Sigmoid colon (tissue), 4 donors: ENCODE data around the gene PXN.

Experiments used
- POLR2A ChIP-seq, 2 donors: fragments of 450-650 bp; IDR thresholded peaks; one replicate each; pipeline ENCODE4 v1.6.1; 2016; ENCODE audit warnings: antibody characterized with exemption in 2 of 2, mild to moderate bottlenecking in 2 of 2, moderate library complexity in 2 of 2
- POLR2AphosphoS5 ChIP-seq, 4 donors: sonication (generic); formaldehyde crosslinking; IDR thresholded peaks; one replicate each; pipeline ENCODE4 v1.6.1; 2017; ENCODE audit warnings: antibody characterized with exemption in 4 of 4
- TF ChIP-seq, protein P1 (sequence below), 4 experiments: fragments of 450-650 bp in 3 of 4; fragments of 200-600 bp in 1 of 4; IDR thresholded peaks; one replicate each; pipeline ENCODE4 v1.5.1; 2016 to 2019; ENCODE audit warnings: antibody characterized with exemption in 4 of 4, mild to moderate bottlenecking in 3 of 4, moderate library complexity in 2 of 4

DNA sequence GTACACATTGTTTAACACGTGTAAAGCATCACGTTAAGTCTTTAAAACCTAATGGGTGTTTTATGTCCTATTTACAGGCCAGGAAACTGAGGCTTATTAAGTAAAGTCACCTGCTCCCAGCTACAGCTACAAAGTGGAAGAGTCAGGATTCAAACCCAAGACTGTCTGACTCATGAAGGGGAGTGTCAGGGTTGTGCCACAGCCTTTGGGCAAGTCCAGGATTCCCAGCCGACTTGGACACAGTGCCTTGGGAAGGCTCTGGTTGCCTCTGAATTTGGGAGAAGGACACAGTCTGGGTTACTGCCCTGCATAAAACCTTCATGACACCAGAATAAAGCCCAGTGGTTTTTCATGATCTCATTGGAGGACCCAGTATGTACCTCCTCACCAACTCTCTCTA is 18.9 kb upstream of the PXN start:
- TF ChIP-seq POLR2A (IDR thresholded peaks at IDR 0.05) (no peak), POLR2AphosphoS5 (IDR thresholded peaks at IDR 0.05) (no peak)
- TF ChIP-seq, protein P1, sequence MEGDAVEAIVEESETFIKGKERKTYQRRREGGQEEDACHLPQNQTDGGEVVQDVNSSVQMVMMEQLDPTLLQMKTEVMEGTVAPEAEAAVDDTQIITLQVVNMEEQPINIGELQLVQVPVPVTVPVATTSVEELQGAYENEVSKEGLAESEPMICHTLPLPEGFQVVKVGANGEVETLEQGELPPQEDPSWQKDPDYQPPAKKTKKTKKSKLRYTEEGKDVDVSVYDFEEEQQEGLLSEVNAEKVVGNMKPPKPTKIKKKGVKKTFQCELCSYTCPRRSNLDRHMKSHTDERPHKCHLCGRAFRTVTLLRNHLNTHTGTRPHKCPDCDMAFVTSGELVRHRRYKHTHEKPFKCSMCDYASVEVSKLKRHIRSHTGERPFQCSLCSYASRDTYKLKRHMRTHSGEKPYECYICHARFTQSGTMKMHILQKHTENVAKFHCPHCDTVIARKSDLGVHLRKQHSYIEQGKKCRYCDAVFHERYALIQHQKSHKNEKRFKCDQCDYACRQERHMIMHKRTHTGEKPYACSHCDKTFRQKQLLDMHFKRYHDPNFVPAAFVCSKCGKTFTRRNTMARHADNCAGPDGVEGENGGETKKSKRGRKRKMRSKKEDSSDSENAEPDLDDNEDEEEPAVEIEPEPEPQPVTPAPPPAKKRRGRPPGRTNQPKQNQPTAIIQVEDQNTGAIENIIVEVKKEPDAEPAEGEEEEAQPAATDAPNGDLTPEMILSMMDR (IDR thresholded peaks at IDR 0.05) = no peak
